NK-92 treated with Interleukin-12 subunit alpha and Interleukin-12 subunit beta, amount 100 ng/mL, for 24 hours (cell line): Measurements from ENCODE around the gene FLCN.

Experiments used
- DNase-seq: peaks from one replicate; lab custom pipeline; 2025; lab: John Stamatoyannopoulos, UW

The FLCN gene

GRCh38 chr17:17166446-17166845, 70.5 kb downstream of the FLCN start:
- DNase-seq, result no peak

DNA sequence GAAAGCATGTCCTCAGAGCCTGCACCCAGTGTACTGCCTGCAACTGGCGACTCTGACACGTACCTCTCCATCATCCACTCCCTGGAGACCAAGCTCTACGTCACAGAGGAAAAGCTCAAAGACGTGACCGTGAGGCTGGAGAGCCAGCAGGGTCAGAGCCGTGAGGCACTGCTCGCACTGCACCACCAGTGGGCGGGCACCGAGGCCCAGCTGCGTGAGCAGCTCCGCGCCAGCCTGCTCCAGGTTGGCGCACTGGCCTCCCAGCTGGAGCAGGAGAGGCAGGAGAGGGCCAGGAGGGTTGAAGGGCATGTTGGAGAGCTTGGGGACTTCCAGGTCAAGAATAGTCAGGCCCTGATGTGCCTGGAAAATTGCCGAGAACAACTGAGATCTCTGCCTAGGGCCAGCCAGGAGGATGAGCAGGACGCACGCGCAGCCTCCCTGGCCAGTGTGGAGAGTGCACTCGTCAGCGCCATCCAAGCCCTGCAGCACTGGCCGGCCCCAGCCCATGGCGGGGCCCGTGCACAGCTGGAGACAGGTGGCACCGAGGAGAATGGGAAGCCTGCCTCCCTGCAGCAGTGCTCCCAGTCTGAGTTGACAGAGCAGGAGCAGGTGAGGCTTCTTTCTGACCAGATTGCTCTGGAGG, 71.2 kb downstream of the FLCN start:
- no peak for DNase-seq

DNA sequence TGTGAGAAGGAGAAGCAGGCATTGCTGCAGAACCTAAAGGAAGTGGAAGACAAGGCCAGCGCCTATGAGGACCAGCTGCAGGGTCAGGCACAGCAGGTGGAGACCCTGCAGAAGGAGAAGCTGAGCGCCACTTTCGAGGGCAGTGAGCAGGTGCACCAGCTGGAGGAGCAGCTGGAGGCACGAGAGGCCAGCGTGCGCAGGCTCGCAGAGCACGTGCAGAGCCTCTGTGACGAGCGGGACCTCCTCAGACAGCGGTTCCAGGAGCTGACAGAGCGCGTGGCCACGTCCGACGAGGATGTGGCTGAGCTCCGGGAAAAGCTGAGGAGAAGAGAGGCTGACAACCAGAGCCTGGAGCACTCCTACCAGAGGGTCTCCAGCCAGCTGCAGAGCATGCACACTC, 72.3 kb downstream of the FLCN start:
- DNase-seq, result no peak

- no peak for DNase-seq
These were observed 72.8 kb downstream of the FLCN start for GRCh38 chr17:17164156-17164555.
